CD14-positive monocyte (primary cell): ENCODE measurements around the gene CTSV. TPM values are rescaled to one million over a fixed set of nuclear protein-coding genes. Genes with fewer than 3 reads are reported as not detected.
"Not testable (repeated sequence)": the region's sequence is repeated elsewhere in the genome, so short reads cannot be mapped to it uniquely, and the experiment has no call there.

Source experiments
- DNase-seq, 3 donors: peaks; one replicate each; pipeline ENCODE4 v3.0.0-alpha.2; 2011 to 2022
- H2AFZ ChIP-seq: 2 replicates; pipeline ENCODE4 v1.6.0; 2012; ENCODE audit warnings: mild to moderate bottlenecking, low read depth, low read length, inconsistent platforms; ENCODE audit not compliant: insufficient read depth, poor library complexity, severe bottlenecking
- H3K27ac ChIP-seq, 2 donors: 1 replicate in 1 of 2; 2 replicates in 1 of 2; pipeline ENCODE4 v1.5.1; 2012 to 2013; ENCODE audit warnings: low read length in 2 of 2, control low read depth in 1 of 2, inconsistent platforms in 1 of 2, low read depth in 1 of 2, mild to moderate bottlenecking in 1 of 2
- H3K27me3 ChIP-seq, 2 donors: one replicate each; pipeline versions ENCODE4 v1.6.0 to v1.6.1; 2011 to 2013; ENCODE audit warnings: low read length in 2 of 2; ENCODE audit not compliant: control insufficient read depth in 2 of 2, insufficient read depth in 2 of 2
- H3K36me3 ChIP-seq, 2 donors: replicated peaks in 1 of 2; 1 replicate in 1 of 2; 2 replicates in 1 of 2; pipeline versions ENCODE4 v1.5.1 to v1.6.1; 2012 to 2013; ENCODE audit warnings: low read length in 2 of 2, control low read depth in 1 of 2, inconsistent platforms in 1 of 2, mild to moderate bottlenecking in 1 of 2; ENCODE audit not compliant: insufficient read depth in 2 of 2, control insufficient read depth in 1 of 2
- H3K4me1 ChIP-seq, 2 donors: 1 replicate in 1 of 2; 2 replicates in 1 of 2; pipeline versions ENCODE4 v1.5.1 to v1.6.1; 2012 to 2013; ENCODE audit warnings: low read length in 2 of 2, control low read depth in 1 of 2, inconsistent platforms in 1 of 2, mild to moderate bottlenecking in 1 of 2, moderate library complexity in 1 of 2; ENCODE audit not compliant: insufficient read depth in 2 of 2, control insufficient read depth in 1 of 2
- H3K4me2 ChIP-seq: replicated peaks from 2 replicates; pipeline ENCODE3; 2012; ENCODE audit warnings: low read length, moderate library complexity, mild to moderate bottlenecking; ENCODE audit not compliant: poor library complexity, severe bottlenecking; ENCODE audit errors: extremely low read depth
- H3K4me3 ChIP-seq, 3 experiments: fragments of 200-600 bp in 1 of 3; sonication (generic) in 1 of 3; replicated peaks in 1 of 3; 1 replicate in 2 of 3; 2 replicates in 1 of 3; pipeline ENCODE4 v1.5.1; 2011 to 2013; ENCODE audit warnings: low read length in 3 of 3, mild to moderate bottlenecking in 3 of 3, control low read depth in 2 of 3, low read depth in 2 of 3, inconsistent platforms in 1 of 3, moderate library complexity in 1 of 3
- H3K79me2 ChIP-seq: 2 replicates; pipeline ENCODE4 v1.6.0; 2012; ENCODE audit warnings: mild to moderate bottlenecking, control low read depth, inconsistent platforms, low read length, moderate library complexity; ENCODE audit not compliant: insufficient read depth
- H3K9ac ChIP-seq: 2 replicates; pipeline ENCODE4 v1.6.0; 2017; ENCODE audit warnings: low read length, mild to moderate bottlenecking; ENCODE audit not compliant: insufficient read depth, poor library complexity, severe bottlenecking
- H3K9me3 ChIP-seq, 2 donors: replicated peaks in 1 of 2; 1 replicate in 1 of 2; 2 replicates in 1 of 2; pipeline versions ENCODE4 v1.5.1 to v1.6.1; 2012 to 2013; ENCODE audit warnings: low read length in 2 of 2, control low read depth in 1 of 2; ENCODE audit not compliant: control insufficient read depth in 1 of 2, insufficient read depth in 1 of 2
- H4K20me1 ChIP-seq: 2 replicates; pipeline ENCODE4 v1.6.0; 2012; ENCODE audit warnings: mild to moderate bottlenecking, low read length, control low read depth, moderate library complexity; ENCODE audit not compliant: insufficient read depth
- H3K27ac Mint-ChIP-seq, 7 donors: one replicate each; pipeline ENCODE4 v1.8.0; 2020; ENCODE audit warnings: mild to moderate bottlenecking in 7 of 7, mixed read lengths in 7 of 7, moderate library complexity in 6 of 7, inconsistent platforms in 2 of 7
- H3K27me3 Mint-ChIP-seq, 3 donors: one replicate each; pipeline ENCODE4 v1.8.0; 2021 to 2022; ENCODE audit warnings: low read depth in 3 of 3, mild to moderate bottlenecking in 3 of 3, mixed read lengths in 3 of 3, moderate library complexity in 3 of 3, inconsistent platforms in 1 of 3
- H3K36me3 Mint-ChIP-seq, 2 donors: one replicate each; pipeline ENCODE4 v1.8.0; 2020; ENCODE audit warnings: mixed read lengths in 2 of 2, inconsistent platforms in 1 of 2, mild to moderate bottlenecking in 1 of 2
- H3K4me1 Mint-ChIP-seq: one replicate; pipeline ENCODE4 v1.8.0; 2020; ENCODE audit warnings: mild to moderate bottlenecking, mixed read lengths
- H3K4me3 Mint-ChIP-seq, 2 donors: one replicate each; pipeline ENCODE4 v1.8.0; 2020; ENCODE audit warnings: mild to moderate bottlenecking in 2 of 2, mixed read lengths in 2 of 2, moderate library complexity in 1 of 2
- H3K9me3 Mint-ChIP-seq, 7 donors: one replicate each; pipeline ENCODE4 v1.8.0; 2020 to 2022; ENCODE audit warnings: mixed read lengths in 7 of 7, mild to moderate bottlenecking in 6 of 7, moderate library complexity in 6 of 7, inconsistent platforms in 2 of 7
- WGBS: methylation state at CpG from one replicate; pipeline ENCODE4 v1.1.5; 2013; ENCODE audit warnings: missing lambda C conversion rate; ENCODE audit not compliant: insufficient coverage; 5-methylcytosine and 5-hydroxymethylcytosine counted together
- intact Hi-C, 2 donors: fragments of 100-400 bp; cut with micrococcal nuclease; formaldehyde crosslinking; loops; one replicate each; pipeline versions ENCODE4 v1.15.0 to v1.15.1; 2023
- polyA plus RNA-seq, 3 donors: library from polyadenylated mRNA; depleted of rRNA in 1 of 3; unstranded in 2 of 3; stranded (reverse) in 1 of 3; fragments of 300-500 nt in 2 of 3; fragments of >200 nt in 1 of 3; fragmentation: Illumina TruSeq in 2 of 3; gene quantifications; 1 replicate in 2 of 3; 2 replicates in 1 of 3; pipeline ENCODE4 v1.2.3, GENCODE V29; 2012 to 2021
- TF ChIP-seq, protein P1 (sequence below): fragments of 200-600 bp; IDR thresholded peaks from one replicate; pipeline ENCODE4 v1.8.0; 2022; ENCODE audit warnings: antibody characterized with exemption, mild to moderate bottlenecking

Gene CTSV
- polyA plus RNA-seq, 3 donors, result 0.04 TPM; not detected in 2

DNA sequence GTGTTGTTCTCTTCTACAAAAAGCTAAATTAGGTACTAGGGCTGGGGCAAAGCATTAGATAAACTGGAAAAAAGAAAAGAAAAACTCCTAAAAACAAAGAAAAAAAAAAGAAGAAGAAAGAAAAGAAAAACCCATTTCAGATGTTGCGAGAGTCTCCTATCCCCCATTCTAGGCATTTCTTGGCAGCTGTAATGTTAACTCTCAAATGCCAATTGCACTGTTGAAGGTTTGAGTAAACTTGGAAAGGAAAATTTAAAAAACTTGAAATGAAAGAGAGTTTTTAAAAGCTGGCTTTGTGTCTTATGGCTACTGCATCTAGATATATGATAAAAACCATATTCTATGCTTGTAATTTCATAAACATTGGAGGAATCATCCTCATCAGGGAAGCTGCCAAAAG is 34.6 kb upstream of the CTSV start:
- peaks cover 38 to 60% (median 50%) of the 10 kb centered on the region in 3 donors for H3K27me3 Mint-ChIP-seq
- intact Hi-C loops, result no loop called here

DNA sequence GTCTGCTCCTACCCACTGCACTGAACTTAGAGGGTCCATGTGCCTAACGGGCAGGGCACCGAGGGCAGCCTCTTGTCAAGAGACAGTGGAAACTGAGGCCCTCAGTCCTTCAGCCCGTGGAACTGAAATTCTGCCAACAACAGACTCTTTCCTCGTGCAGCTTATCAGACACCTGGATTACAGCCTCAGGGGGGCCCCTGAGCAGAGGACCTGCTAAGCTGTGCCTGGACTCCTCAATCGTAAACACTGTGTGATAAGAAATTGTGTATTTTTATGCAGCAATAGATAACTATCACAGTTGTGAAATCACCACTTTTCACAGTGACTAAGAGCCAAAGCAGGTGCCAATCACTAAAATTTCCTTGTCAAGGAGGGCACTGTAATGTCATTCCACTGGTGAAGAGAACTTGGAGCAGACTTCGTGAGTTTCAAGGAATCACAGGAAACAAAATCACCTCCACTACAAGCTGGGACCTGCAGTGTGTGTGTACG is 33.4 kb upstream of the CTSV start:
- Mint-ChIP-seq H3K4me3 (no peak overlapping the region), H3K27ac (no peak overlapping the region), H3K36me3 (no peaks in the 10 kb centered on the region), H3K4me1 (no peaks in the 10 kb centered on the region), H3K9me3 (peaks cover 0 to 6% (median 1%) of the 10 kb centered on the region in 7 donors), H3K27me3 (peaks cover 34 to 49% (median 39%) of the 10 kb centered on the region in 3 donors)
- H3K27ac ChIP-seq, result no peak overlapping the region
- H3K4me3 ChIP-seq, result no peak overlapping the region
- no peaks in the 10 kb centered on the region for H4K20me1 ChIP-seq
- H2AFZ ChIP-seq, result no peak overlapping the region
- intact Hi-C loops, result no loop called here
- H3K79me2 ChIP-seq, result no peaks in the 10 kb centered on the region
- no peaks in the 10 kb centered on the region for H3K9me3 ChIP-seq
- H3K4me2 ChIP-seq, result no peak overlapping the region
- no peak overlapping the region for H3K9ac ChIP-seq
- TF ChIP-seq, protein P1, sequence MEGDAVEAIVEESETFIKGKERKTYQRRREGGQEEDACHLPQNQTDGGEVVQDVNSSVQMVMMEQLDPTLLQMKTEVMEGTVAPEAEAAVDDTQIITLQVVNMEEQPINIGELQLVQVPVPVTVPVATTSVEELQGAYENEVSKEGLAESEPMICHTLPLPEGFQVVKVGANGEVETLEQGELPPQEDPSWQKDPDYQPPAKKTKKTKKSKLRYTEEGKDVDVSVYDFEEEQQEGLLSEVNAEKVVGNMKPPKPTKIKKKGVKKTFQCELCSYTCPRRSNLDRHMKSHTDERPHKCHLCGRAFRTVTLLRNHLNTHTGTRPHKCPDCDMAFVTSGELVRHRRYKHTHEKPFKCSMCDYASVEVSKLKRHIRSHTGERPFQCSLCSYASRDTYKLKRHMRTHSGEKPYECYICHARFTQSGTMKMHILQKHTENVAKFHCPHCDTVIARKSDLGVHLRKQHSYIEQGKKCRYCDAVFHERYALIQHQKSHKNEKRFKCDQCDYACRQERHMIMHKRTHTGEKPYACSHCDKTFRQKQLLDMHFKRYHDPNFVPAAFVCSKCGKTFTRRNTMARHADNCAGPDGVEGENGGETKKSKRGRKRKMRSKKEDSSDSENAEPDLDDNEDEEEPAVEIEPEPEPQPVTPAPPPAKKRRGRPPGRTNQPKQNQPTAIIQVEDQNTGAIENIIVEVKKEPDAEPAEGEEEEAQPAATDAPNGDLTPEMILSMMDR, result no peak
- H3K36me3 ChIP-seq, result no peaks in the 10 kb centered on the region
- peaks cover 15 to 35% of the 10 kb centered on the region in 2 donors for H3K27me3 ChIP-seq
- no peaks in the 10 kb centered on the region for H3K4me1 ChIP-seq
- WGBS, result 78% methylated on average over 5 of the region's 7 CpGs
- DNase-seq, result no peak

More for the DNA sequence above, 34.6 kb upstream of the CTSV start:
- H3K36me3 Mint-ChIP-seq, result no peaks in the 10 kb centered on the region
- Histone ChIP-seq H3K79me2 (no peaks in the 10 kb centered on the region), H3K9ac (no peak overlapping the region), H3K4me1 (no peaks in the 10 kb centered on the region), H3K36me3 (no peaks in the 10 kb centered on the region), H4K20me1 (no peaks in the 10 kb centered on the region), H3K4me3 (no peak overlapping the region), H3K27me3 (peaks cover 15 to 46% of the 10 kb centered on the region in 2 donors), H3K4me2 (no peak overlapping the region), H3K27ac (no peak overlapping the region), H3K9me3 (no peaks in the 10 kb centered on the region), H2AFZ (no peak overlapping the region)
- H3K27ac Mint-ChIP-seq, result no peak overlapping the region
- no peak for DNase-seq
- H3K4me1 Mint-ChIP-seq, result no peaks in the 10 kb centered on the region
- no peak overlapping the region for H3K4me3 Mint-ChIP-seq
- WGBS, result no CpG with 5 or more reads among the region's 1 CpG
- H3K9me3 Mint-ChIP-seq, result peaks cover 0 to 6% (median 4%) of the 10 kb centered on the region in 7 donors
- TF ChIP-seq, protein P1, result no peak

DNA sequence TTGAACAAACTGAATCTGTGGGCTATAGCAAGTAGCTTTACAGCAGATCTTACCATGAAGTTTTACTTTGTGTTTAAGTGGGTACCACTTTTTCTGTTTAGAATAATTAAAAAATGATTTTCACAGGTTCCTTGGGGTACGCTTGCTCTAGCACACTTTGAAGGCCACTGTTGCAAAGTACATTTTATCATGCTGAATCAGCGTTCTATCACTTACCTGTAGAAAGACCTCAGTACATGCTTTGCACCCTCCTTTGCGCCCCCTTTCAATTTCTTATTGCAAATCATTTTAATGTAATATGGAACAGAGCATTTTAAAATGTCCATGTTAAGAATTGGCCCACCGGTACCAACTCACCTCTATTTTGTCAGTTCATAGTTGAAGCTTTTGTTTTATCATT is 31.4 kb upstream of the CTSV start:
- not testable (repeated sequence) for H3K36me3 Mint-ChIP-seq

More for the DNA sequence above, 31.4 kb upstream of the CTSV start:
- H3K4me2 ChIP-seq, H3K4me1 ChIP-seq, H4K20me1 ChIP-seq, intact Hi-C loops, H3K27ac ChIP-seq, H3K4me3 Mint-ChIP-seq, H3K79me2 ChIP-seq, H3K9me3 ChIP-seq, H3K9ac ChIP-seq, DNase-seq, H2AFZ ChIP-seq, H3K27ac Mint-ChIP-seq, H3K36me3 ChIP-seq, H3K4me1 Mint-ChIP-seq, H3K4me3 ChIP-seq: not testable (repeated sequence)
- H3K27me3 ChIP-seq, result peaks cover 9 to 17% of the 10 kb centered on the region in 2 donors
- WGBS, result 100% methylated on average over 1 of the region's 4 CpGs
- peaks cover 5 to 11% (median 7%) of the 10 kb centered on the region in 7 donors for H3K9me3 Mint-ChIP-seq
- H3K27me3 Mint-ChIP-seq, result peaks cover 21 to 34% (median 22%) of the 10 kb centered on the region in 3 donors
